ENCODE results near the gene INTS13.

Gene INTS13

GRCh38 chr12:26935636-26936378 is 2.0 kb downstream of the INTS13 start:
- no peak overlapping the region for H3K27ac ChIP-seq
- no peak for TF ChIP-seq CTCF (conservative IDR thresholded peaks at IDR 0.05)

GRCh38 chr12:26929590-26929989 is 8.2 kb downstream of the INTS13 start:
- TF ChIP-seq CTCF (conservative IDR thresholded peaks at IDR 0.05), result no peak
- no peak overlapping the region for H3K27ac ChIP-seq

GRCh38 chr12:26928661-26929060 is 9.1 kb downstream of the INTS13 start:
- no peak overlapping the region for H3K27ac ChIP-seq
- no peak for TF ChIP-seq CTCF (conservative IDR thresholded peaks at IDR 0.05)

GRCh38 chr12:26921886-26922285 is 15.9 kb downstream of the INTS13 start:
- no peak for TF ChIP-seq CTCF (conservative IDR thresholded peaks at IDR 0.05)
- H3K27ac ChIP-seq, result no peak overlapping the region

- no peak for TF ChIP-seq CTCF (conservative IDR thresholded peaks at IDR 0.05)
- H3K27ac ChIP-seq, result peak overlapping the region; percentile 59
Measured at GRCh38 chr12:26919216-26919555, 18.6 kb downstream of the INTS13 start.

GRCh38 chr12:26918321-26919215 is 19.2 kb downstream of the INTS13 start:
- TF ChIP-seq CTCF (conservative IDR thresholded peaks at IDR 0.05), result peak; percentile 72

GRCh38 chr12:26906704-26907103 is 31.1 kb downstream of the INTS13 start:
- H3K27ac ChIP-seq, result no peak overlapping the region
- no peak for TF ChIP-seq CTCF (conservative IDR thresholded peaks at IDR 0.05)

More at GRCh38 chr12:26918321-26919215, 19.2 kb downstream of the INTS13 start:
- peak overlapping the region; percentile 59 for H3K27ac ChIP-seq

Measured in VCaP (cell line).